HG03469 (cell line): ENCODE data around the gene SLC16A3.

Source experiments
- ATAC-seq: cut with Tn5 transposase; IDR thresholded peaks from one replicate; pipeline ENCODE4 v1.9.1; 2021; ENCODE audit warnings: mild to moderate bottlenecking, moderate library complexity, moderate number of reproducible peaks; ENCODE audit not compliant: unreplicated experiment

SLC16A3 gene

DNA sequence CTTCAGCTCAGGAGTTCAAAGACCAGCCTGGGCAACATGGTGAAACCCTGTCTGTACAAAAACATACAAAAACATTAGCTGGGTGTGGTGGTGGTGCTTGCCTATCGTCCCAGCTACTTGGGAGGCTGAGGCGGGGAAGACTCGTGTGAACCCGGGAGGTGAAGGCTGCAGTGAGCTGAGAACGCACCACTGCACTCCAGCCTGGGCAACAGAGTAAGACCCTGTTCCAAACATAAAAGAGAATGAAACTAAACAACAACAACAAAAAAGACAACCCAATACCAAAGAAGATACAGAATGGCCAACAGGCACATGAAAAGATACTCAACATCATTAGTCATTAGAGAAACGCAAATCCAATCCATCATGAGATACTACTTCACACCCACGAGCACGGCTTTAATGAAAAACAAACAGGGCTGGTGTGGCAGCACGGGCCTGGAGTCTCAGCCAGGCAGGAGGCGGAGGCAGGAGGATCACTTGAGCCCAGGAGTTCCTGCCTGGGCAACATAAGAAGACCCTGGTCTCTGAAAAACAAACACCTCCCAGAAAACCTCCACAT lies 7.4 kb upstream of the SLC16A3 start:
- ATAC-seq, result no peak

DNA sequence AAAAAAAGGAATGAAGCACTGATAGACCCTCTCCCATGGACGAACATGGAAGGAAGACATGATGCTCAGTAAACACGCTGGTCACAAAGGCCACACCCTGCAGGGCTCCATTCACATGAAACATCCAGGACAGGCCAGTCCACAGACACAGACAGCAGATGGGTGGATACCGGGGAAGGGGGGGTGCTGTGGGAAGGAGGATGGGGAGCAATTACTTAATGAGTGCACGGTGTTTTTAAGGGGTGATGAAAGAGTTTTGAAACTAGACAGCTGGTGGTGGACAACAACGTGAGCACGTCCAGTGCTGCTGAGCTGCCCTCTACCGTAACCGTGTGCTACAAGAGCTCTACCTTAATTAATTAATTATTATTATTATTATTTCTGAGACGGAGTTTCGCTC lies 6.0 kb upstream of the SLC16A3 start:
- no peak for ATAC-seq

GRCh38 chr17:82223517-82223916 lies 5.3 kb upstream of the SLC16A3 start:
- no peak for ATAC-seq

DNA sequence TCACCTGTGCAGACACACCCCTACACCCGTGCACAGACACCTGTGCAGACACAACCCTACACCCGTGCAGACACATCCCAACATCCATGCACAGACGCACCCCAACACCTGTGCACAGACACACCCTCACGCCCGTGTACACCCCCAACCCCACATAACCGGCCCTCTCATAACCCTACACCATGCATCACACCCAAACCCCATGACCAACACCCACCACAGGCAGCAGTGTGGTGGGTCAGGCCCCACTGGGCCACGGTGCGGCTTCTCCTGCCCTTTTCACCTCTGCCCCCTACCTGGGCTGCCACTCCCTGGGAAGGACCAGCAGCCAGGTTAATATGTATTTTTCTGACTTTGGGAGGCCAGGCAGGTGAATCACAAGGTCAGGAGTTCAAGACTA lies 4.2 kb upstream of the SLC16A3 start:
- no peak for ATAC-seq

DNA sequence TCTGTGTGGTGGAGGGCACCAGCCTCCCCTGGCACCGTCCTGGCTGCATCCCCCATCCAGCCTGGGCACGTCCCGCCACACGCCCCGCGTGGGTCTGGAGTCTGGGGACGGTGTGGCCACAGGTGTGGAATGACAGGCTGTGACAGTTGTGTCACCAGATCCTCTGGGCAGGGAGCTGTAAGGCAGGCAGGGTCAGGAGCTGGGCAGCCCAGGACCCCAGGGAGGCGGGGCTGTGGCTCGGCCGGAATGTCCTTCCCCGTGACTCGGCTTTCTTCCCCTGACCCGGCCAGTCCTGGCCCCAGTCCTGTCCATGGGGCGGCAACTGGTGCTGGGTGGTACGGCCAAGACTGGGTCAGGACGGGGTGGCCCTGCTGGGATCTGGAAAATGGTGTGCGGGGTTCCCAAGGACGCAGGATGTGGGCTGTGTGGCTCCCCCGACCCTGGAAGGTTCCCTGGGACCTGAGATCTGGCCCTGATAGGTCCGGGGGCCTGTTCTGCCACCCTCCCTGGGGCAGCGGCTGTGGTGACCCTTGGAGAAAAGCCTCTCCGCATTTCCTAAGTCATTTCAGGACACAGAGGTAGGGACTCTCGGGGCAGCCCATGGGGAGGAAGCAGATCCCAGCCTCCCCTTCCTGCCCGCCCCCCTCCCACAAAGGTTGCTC lies 3.3 kb upstream of the SLC16A3 start:
- ATAC-seq, result no peak

GRCh38 chr17:82226146-82226808 lies 2.6 kb upstream of the SLC16A3 start:
- ATAC-seq, result no peak

DNA sequence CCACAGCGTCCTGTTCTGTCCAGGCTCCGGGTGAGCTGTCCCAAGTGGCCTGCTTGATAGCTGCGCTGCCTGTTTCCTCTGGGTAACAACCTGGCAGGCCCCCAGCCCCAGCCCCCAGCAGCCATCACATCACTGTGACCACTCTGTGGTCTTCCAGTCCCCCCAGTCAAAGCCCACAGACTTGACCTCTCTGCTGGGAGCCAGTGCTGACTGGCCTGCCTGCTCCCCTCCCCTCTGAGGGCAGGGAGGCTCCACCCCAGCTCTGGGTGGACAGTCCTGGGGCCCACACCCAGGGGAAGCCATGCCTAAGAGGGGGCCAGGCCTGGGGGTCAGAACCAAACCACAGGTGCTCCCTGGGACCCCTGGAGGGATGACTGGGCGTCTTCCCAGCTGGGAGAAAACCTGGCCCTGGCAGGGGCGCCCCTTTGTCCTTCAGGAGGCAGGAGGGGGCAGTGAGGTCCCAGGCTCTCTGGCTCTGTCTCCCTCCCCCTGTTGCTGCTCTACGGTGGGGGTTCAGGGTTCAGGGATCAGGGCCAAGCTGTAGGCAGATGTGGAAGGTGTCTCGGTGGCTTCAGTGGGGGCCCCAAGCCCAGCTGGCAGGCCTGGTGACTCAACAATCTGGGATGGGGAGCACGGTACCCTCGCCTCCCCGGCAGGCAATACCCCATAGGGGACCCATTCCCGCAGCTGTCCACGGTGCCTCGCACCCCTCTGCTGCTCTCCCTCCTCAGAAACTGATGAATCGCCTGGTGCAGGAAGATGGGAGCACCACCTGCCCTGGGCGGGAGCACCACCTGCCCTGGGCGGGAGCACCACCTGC lies 1.8 kb upstream of the SLC16A3 start:
- ATAC-seq, result no peak

DNA sequence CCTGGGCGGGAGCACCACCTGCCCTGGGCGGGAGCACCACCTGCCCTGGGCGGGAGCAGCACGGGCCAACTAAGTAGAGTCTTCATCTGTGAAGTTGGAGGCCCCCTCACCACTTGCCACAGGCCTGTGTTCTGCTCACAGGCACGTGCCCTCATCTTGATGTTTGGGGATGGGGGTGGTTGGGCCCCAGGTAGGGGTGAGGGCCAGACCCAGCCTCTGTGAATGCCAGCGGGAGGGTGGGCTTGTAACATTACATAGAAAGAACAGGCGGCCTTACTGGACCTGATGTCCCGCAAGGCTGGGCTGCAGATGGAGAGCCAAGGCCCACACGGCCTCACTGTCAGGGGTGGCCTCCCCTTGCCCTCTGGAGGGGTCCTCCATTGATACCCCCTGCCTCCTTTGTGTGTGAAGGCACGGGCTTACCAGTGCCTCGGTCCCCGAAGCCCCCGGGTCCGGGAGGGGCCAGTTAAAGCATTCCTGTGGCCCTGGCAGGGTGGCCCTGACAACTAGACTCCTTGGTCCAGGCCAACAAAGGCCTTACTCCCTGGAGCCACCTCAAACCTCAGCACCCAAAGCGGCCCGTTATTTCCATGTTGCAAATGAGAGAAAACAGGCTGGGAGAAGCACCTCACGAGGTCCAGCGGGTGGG lies 1.1 kb upstream of the SLC16A3 start:
- no peak for ATAC-seq

DNA sequence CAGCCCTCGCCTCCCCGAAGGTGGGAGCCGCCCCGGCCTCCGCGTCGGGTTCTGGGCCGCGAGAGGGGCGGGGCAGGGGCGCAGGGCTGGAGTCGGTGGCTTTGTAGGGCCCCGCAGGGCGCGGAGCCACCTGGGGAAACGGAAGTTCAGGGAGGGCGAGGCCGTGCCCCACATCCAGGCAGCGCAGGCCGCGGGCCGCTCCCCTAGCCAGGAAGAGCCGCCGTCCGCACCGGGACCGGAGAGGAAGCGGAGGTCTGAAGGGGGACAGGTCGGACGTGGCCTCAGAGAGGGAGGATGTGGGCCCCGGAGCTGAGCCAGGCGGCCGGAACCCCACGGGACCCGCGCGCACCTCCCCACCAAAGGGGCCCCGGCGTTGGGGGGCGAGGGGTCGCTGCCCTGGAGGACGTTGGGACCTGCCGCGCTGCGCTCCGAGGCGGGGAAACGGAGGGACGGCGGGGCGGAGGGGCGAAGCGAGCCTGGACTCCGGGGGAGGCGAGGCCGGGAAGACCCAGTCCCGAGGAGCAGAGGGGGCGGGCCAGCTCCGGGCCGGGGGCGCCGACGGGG lies 482 bp upstream of the SLC16A3 start:
- ATAC-seq, result no peak

DNA sequence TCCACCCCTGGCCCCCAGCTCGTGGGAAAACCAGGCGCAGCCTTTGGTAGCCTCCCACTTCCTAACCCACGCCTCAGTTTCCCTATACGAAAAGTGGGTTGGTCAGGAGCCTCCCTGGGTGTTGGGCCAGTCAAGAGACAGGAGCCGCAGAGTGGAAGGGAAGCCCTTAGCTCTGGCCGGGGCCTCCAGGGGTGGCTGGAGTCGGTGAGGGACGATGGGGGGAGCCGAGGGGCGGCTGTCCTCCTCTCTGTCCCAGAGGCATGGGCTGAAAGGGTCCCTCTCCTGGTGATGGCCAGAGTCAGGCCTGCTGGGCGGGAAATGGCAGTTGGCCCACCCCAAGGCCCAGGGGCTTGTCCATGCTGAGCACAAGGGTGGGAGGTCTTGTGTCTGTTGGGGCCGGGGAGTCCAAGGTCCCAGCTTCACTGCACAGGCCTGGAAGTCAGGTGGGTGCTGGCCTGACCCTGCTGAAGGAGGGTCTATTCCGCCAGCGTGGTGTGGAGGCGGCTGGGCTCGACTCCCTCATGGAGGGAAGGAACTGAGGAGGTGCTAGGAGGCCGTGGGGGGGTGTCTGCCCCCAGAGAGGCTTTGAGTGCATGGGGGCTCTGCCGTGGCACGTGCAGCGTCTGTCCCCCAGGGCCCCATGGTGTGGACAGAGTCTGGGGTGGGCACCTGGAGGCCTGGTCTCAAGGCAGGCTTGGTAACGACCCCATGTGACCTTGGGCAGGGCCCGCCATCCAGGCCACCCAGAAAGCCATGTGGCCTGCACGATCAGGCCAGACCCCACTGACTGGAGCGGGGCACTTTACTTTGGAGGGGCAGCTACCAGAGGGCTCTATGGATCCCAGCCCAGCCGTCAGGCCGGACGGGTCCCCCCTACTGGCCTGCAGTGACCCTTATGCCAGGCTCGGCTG lies 1.1 kb downstream of the SLC16A3 start:
- ATAC-seq, result no peak

DNA sequence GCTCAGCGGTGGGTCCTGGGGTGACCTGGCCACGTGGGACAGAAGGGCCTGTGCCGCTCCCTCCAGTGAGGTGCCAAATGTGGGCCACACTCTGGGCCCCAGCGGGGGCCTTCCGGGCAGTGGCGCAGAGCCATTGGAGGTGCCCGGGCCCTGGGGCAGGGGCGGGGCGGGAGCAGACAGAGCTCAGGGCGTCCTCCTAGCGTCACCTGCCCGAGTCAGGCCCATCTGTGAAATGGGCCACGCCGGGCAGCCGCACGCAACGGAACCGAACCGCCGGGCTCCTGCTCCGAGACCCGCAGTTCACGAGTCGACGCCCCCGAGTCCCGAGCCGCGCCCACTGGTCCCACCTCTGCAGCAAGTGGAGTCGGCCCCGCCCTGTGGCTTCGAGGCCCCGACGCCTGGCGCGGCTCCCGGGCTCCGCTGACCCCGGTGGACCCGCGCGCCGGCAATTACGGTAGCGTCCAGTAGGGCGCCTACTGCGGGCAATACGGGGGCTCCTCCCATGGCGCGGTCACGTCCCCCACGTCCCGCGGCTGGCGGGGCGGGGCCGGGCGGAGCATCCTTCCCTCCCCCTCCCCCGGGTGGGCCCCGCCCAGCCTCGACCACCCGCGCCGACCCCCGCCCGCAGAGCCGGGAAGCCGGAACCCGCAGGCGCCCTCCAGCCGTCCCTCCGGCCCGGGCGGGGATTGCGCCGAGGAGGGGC lies 1.9 kb downstream of the SLC16A3 start:
- no peak for ATAC-seq

DNA sequence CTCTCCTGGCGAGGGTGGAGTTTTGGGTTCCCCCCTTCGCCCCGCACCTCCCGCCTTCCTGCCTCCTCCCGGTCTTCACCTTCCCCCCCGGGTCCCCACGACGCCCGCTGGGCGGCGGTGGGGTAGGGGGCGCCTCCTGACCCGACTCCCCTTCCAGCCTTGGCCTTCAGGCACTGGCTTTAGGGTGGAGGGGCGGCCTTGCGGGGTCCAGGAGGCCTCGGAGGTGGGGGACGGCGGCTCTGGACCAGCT lies 2.4 kb downstream of the SLC16A3 start:
- ATAC-seq, result no peak

- no peak for ATAC-seq
Measured at GRCh38 chr17:82231562-82232321, 2.9 kb downstream of the SLC16A3 start.

DNA sequence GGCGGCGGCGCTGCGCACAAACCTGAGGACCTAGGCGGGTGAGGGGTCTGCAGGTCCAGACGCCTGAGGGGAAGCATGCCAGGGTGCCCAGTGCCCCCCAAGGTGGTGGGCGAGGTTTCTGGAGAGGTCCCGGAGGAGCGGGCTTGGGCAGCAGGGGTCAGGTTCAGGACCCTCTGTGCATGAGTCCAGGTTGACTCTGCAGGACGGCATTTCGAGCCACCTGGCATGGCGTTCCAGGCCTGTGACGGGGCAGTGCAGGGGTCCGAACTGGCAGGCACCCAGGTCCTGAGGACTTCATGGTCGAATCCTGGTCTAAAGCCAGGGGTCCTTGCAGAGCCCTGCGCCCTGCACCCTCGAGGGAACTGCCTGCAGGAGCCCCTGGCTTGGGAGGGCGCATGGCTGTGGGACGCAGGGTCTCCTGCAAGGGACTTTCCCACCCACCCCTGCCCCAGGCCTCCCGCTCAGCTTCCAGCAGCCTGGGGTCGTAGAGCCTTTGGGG lies 3.5 kb downstream of the SLC16A3 start:
- no peak for ATAC-seq

GRCh38 chr17:82232876-82233785 lies 4.3 kb downstream of the SLC16A3 start:
- no peak for ATAC-seq

- no peak for ATAC-seq
Measured at GRCh38 chr17:82234211-82235055, 5.6 kb downstream of the SLC16A3 start.
